ENCODE measurements around the gene NAALADL2.
"Not testable (repeated sequence)": the region's sequence is repeated elsewhere in the genome, so short reads cannot be mapped to it uniquely, and the experiment has no call there.

The NAALADL2 gene

DNA sequence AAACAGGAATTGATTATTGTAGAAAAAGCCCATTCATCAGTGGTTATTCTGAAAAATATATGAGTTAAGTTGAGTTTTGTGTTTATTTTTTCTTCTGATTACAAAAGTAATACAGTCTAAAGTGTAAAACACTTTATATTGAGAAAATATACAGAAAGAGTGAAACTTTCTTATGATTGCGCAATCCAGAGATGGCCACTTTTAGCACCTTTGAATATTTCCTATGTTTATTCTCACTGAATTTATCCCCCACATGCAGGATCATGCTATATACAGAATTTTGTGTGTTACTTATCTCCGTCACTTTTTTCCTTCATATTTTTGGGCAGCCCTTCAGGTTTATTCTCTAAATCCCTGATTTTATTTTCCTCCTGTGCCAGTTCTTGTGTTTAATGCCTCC, 285.2 kb downstream of the NAALADL2 start:
- DNase-seq (ENCODE audit: low read depth): no peak
- Histone ChIP-seq H3K9me3 (ENCODE audit: control insufficient read depth, low read length) (no peaks in the 10 kb centered on the region), H3K36me3 (ENCODE audit: control insufficient read depth, insufficient read depth, low read length, severe bottlenecking) (no peaks in the 10 kb centered on the region), H3K9ac (ENCODE audit: low read length) (no peak overlapping the region), H3K27me3 (replicated peaks; ENCODE audit: control insufficient read depth, insufficient read depth, low read length) (no peaks in the 10 kb centered on the region), H3K4me3 (ENCODE audit: low read length) (no peak overlapping the region), H3K4me1 (ENCODE audit: control insufficient read depth, insufficient read depth, low read length) (no peaks in the 10 kb centered on the region)

DNA sequence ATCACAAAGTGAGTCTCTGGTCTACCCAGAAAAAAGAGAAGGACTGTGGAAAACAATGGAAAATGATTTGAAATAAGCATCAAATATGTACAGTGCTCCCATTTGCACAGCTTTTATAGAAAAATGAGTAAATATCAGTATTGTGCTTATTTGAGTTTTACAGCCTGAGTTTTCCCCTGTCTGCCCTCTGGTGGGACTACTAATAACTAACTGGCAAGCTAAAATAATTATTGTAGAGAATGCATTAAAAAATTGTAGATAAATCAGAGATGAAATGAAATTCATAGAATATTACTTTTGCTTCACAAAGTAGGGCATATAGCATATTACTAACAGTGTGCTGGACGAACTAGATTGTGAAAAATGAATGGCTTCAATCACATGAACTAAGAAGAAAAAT, 287.1 kb downstream of the NAALADL2 start:
- H3K9me3 ChIP-seq (ENCODE audit: control insufficient read depth, low read length): no peaks in the 10 kb centered on the region
- H3K36me3 ChIP-seq (ENCODE audit: control insufficient read depth, insufficient read depth, low read length, severe bottlenecking): no peaks in the 10 kb centered on the region
- DNase-seq (ENCODE audit: low read depth): peak; percentile 66
- H3K27me3 ChIP-seq (replicated peaks; ENCODE audit: control insufficient read depth, insufficient read depth, low read length): no peaks in the 10 kb centered on the region
- H3K9ac ChIP-seq (ENCODE audit: low read length): no peak overlapping the region
- no peak overlapping the region for H3K4me3 ChIP-seq (ENCODE audit: low read length)
- H3K4me1 ChIP-seq (ENCODE audit: control insufficient read depth, insufficient read depth, low read length): no peaks in the 10 kb centered on the region

DNA sequence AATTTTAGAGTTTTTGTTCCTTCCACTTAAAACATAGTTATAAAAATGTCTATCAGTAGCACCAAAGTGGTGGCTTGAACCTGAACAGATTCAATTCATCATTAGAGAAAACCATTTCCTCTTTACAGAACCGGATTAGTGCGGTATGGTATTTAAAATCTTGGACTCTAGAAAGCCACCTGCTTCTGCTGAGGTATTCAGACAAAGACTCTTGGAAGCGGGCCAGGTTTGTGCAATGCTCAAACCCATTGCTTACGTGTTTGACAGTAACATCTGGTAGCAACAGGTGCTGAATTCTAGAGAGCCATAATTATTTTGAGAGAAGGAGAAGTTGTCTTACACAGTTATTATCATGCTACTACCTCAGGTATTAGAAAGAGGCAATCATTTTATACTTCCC, 290.5 kb downstream of the NAALADL2 start:
- Histone ChIP-seq H3K9me3 (ENCODE audit: control insufficient read depth, low read length) (no peaks in the 10 kb centered on the region), H3K36me3 (ENCODE audit: control insufficient read depth, insufficient read depth, low read length, severe bottlenecking) (no peaks in the 10 kb centered on the region), H3K4me3 (ENCODE audit: low read length) (no peak overlapping the region), H3K27me3 (replicated peaks; ENCODE audit: control insufficient read depth, insufficient read depth, low read length) (no peaks in the 10 kb centered on the region), H3K9ac (ENCODE audit: low read length) (no peak overlapping the region), H3K4me1 (ENCODE audit: control insufficient read depth, insufficient read depth, low read length) (no peaks in the 10 kb centered on the region)
- DNase-seq (ENCODE audit: low read depth): no peak

GRCh38 chr3:175150812-175151401, 291.8 kb downstream of the NAALADL2 start:
- no peak for DNase-seq (ENCODE audit: low read depth)
- no peaks in the 10 kb centered on the region for H3K27me3 ChIP-seq (replicated peaks; ENCODE audit: control insufficient read depth, insufficient read depth, low read length)
- H3K4me1 ChIP-seq (ENCODE audit: control insufficient read depth, insufficient read depth, low read length): no peaks in the 10 kb centered on the region
- no peaks in the 10 kb centered on the region for H3K36me3 ChIP-seq (ENCODE audit: control insufficient read depth, insufficient read depth, low read length, severe bottlenecking)
- no peak overlapping the region for H3K4me3 ChIP-seq (ENCODE audit: low read length)
- no peaks in the 10 kb centered on the region for H3K9me3 ChIP-seq (ENCODE audit: control insufficient read depth, low read length)
- no peak overlapping the region for H3K9ac ChIP-seq (ENCODE audit: low read length)

GRCh38 chr3:175153595-175153994, 294.5 kb downstream of the NAALADL2 start:
- Histone ChIP-seq H3K9ac (ENCODE audit: low read length) (no peak overlapping the region), H3K9me3 (ENCODE audit: control insufficient read depth, low read length) (no peaks in the 10 kb centered on the region), H3K4me1 (ENCODE audit: control insufficient read depth, insufficient read depth, low read length) (no peaks in the 10 kb centered on the region), H3K36me3 (ENCODE audit: control insufficient read depth, insufficient read depth, low read length, severe bottlenecking) (no peaks in the 10 kb centered on the region), H3K27me3 (replicated peaks; ENCODE audit: control insufficient read depth, insufficient read depth, low read length) (no peaks in the 10 kb centered on the region), H3K4me3 (ENCODE audit: low read length) (no peak overlapping the region)
- no peak for DNase-seq (ENCODE audit: low read depth)

- H3K9me3 ChIP-seq (ENCODE audit: control insufficient read depth, low read length): no peaks in the 10 kb centered on the region
- H3K4me1 ChIP-seq (ENCODE audit: control insufficient read depth, insufficient read depth, low read length): no peaks in the 10 kb centered on the region
- no peaks in the 10 kb centered on the region for H3K27me3 ChIP-seq (replicated peaks; ENCODE audit: control insufficient read depth, insufficient read depth, low read length)
- no peak overlapping the region for H3K4me3 ChIP-seq (ENCODE audit: low read length)
- no peak overlapping the region for H3K9ac ChIP-seq (ENCODE audit: low read length)
- DNase-seq (ENCODE audit: low read depth): no peak
- no peaks in the 10 kb centered on the region for H3K36me3 ChIP-seq (ENCODE audit: control insufficient read depth, insufficient read depth, low read length, severe bottlenecking)
Observed at GRCh38 chr3:175155172-175155571, 296.0 kb downstream of the NAALADL2 start.

DNA sequence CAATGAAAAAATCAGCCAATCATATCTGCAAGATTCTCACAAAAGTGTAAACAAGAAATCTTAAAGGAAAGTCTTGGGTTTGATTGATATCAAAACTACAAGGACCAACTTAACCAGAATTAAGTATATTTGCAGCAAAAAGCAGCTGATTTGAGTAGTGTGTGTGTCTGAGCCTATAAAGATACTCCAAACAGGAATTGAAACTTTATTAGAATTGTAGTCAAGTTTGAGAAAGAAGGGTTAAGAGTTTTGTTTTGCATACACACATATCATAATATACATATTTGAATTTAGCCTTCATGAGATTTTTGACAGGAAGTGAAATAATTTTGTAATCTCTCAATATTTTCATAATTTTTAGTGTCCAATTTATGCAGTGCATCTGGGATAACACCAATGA, 300.1 kb downstream of the NAALADL2 start:
- no peak for DNase-seq (ENCODE audit: low read depth)
- no peaks in the 10 kb centered on the region for H3K9me3 ChIP-seq (ENCODE audit: control insufficient read depth, low read length)
- H3K4me1 ChIP-seq (ENCODE audit: control insufficient read depth, insufficient read depth, low read length): no peaks in the 10 kb centered on the region
- H3K27me3 ChIP-seq (replicated peaks; ENCODE audit: control insufficient read depth, insufficient read depth, low read length): no peaks in the 10 kb centered on the region
- H3K9ac ChIP-seq (ENCODE audit: low read length): no peak overlapping the region
- no peak overlapping the region for H3K4me3 ChIP-seq (ENCODE audit: low read length)
- no peaks in the 10 kb centered on the region for H3K36me3 ChIP-seq (ENCODE audit: control insufficient read depth, insufficient read depth, low read length, severe bottlenecking)

GRCh38 chr3:175161291-175161690, 302.2 kb downstream of the NAALADL2 start:
- no peaks in the 10 kb centered on the region for H3K9me3 ChIP-seq (ENCODE audit: control insufficient read depth, low read length)
- H3K36me3 ChIP-seq (ENCODE audit: control insufficient read depth, insufficient read depth, low read length, severe bottlenecking): no peaks in the 10 kb centered on the region
- H3K9ac ChIP-seq (ENCODE audit: low read length): no peak overlapping the region
- H3K27me3 ChIP-seq (replicated peaks; ENCODE audit: control insufficient read depth, insufficient read depth, low read length): no peaks in the 10 kb centered on the region
- DNase-seq (ENCODE audit: low read depth): no peak
- no peak overlapping the region for H3K4me3 ChIP-seq (ENCODE audit: low read length)
- no peaks in the 10 kb centered on the region for H3K4me1 ChIP-seq (ENCODE audit: control insufficient read depth, insufficient read depth, low read length)

GRCh38 chr3:175163686-175164085, 304.6 kb downstream of the NAALADL2 start:
- DNase-seq (ENCODE audit: low read depth): peak; percentile 26
- Histone ChIP-seq H3K36me3 (ENCODE audit: control insufficient read depth, insufficient read depth, low read length, severe bottlenecking) (no peaks in the 10 kb centered on the region), H3K4me3 (ENCODE audit: low read length) (no peak overlapping the region), H3K27me3 (replicated peaks; ENCODE audit: control insufficient read depth, insufficient read depth, low read length) (no peaks in the 10 kb centered on the region), H3K9ac (ENCODE audit: low read length) (no peak overlapping the region), H3K4me1 (ENCODE audit: control insufficient read depth, insufficient read depth, low read length) (no peaks in the 10 kb centered on the region), H3K9me3 (ENCODE audit: control insufficient read depth, low read length) (no peaks in the 10 kb centered on the region)

DNA sequence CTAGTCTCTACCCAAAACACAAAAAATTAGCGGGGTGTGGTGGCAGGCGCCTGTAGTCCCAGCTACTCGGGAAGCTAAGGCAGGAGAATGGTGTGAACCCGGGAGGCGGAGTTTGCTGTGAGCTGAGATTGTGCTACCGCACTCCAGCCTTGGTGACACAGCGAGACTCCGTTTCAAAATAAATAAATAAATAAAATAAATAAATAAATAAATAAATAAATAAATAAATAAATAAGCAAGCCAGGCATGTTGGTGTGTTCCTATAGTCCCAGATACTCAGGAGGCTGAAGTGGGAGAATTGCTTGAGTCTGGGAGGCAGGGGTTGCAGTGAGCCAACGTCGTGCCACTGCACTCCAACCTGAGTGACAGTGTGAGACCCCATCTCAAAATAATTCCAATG, 314.0 kb downstream of the NAALADL2 start:
- not testable (repeated sequence) for H3K9ac ChIP-seq (ENCODE audit: low read length); H3K9me3 ChIP-seq (ENCODE audit: control insufficient read depth, low read length); H3K36me3 ChIP-seq (ENCODE audit: control insufficient read depth, insufficient read depth, low read length, severe bottlenecking); H3K27me3 ChIP-seq (replicated peaks; ENCODE audit: control insufficient read depth, insufficient read depth, low read length); H3K4me1 ChIP-seq (ENCODE audit: control insufficient read depth, insufficient read depth, low read length); H3K4me3 ChIP-seq (ENCODE audit: low read length); DNase-seq (ENCODE audit: low read depth)

- Histone ChIP-seq H3K36me3 (ENCODE audit: control insufficient read depth, insufficient read depth, low read length, severe bottlenecking) (no peaks in the 10 kb centered on the region), H3K4me3 (ENCODE audit: low read length) (no peak overlapping the region), H3K9ac (ENCODE audit: low read length) (no peak overlapping the region), H3K4me1 (ENCODE audit: control insufficient read depth, insufficient read depth, low read length) (no peaks in the 10 kb centered on the region), H3K27me3 (replicated peaks; ENCODE audit: control insufficient read depth, insufficient read depth, low read length) (no peaks in the 10 kb centered on the region), H3K9me3 (ENCODE audit: control insufficient read depth, low read length) (no peaks in the 10 kb centered on the region)
- no peak for DNase-seq (ENCODE audit: low read depth)
Observed at GRCh38 chr3:175176556-175176955, 317.4 kb downstream of the NAALADL2 start.

DNA sequence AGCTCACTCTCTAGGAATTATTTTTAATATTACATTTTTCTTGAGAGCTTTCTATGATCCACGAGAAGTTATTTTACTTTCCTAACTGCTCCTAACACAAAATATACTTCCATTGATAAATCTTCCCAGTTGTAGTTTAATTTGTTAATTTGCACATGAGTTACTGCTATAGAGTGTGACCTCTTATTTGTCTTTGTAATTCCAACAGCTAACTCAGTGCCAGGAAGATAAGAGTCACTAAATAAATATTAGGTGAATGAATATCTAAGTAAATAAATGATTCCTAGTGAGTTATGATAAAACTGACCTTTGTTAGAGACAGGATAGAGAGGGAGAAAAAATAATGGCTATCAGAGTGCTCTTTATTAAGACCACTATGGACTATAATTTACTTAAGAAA, 319.9 kb downstream of the NAALADL2 start:
- Histone ChIP-seq H3K9me3 (ENCODE audit: control insufficient read depth, low read length) (no peaks in the 10 kb centered on the region), H3K36me3 (ENCODE audit: control insufficient read depth, insufficient read depth, low read length, severe bottlenecking) (no peaks in the 10 kb centered on the region), H3K4me1 (ENCODE audit: control insufficient read depth, insufficient read depth, low read length) (no peaks in the 10 kb centered on the region), H3K9ac (ENCODE audit: low read length) (no peak overlapping the region), H3K4me3 (ENCODE audit: low read length) (no peak overlapping the region), H3K27me3 (replicated peaks; ENCODE audit: control insufficient read depth, insufficient read depth, low read length) (no peaks in the 10 kb centered on the region)
- no peak for DNase-seq (ENCODE audit: low read depth)

All from adipocyte (in vitro differentiated cells).